AG09309 (cell line): ENCODE results near the gene ANKRD2.

Source experiments
- DNase-seq: peaks from one replicate; pipeline ENCODE4 v3.0.0-alpha.2; 2010; ENCODE audit warnings: low read depth
- H3K4me3 ChIP-seq: 2 replicates; pipeline ENCODE4 v1.5.1; 2011; ENCODE audit warnings: mild to moderate bottlenecking, low read depth, low read length, moderate library complexity; ENCODE audit not compliant: control insufficient read depth
- TF ChIP-seq, protein P1 (sequence below): IDR thresholded peaks from 2 replicates; pipeline ENCODE4 v1.5.1; 2011; ENCODE audit warnings: mild to moderate bottlenecking, low read depth, low read length, inconsistent platforms; ENCODE audit not compliant: insufficient read depth, control insufficient read depth; ENCODE audit errors: missing control alignments

ANKRD2 gene

DNA sequence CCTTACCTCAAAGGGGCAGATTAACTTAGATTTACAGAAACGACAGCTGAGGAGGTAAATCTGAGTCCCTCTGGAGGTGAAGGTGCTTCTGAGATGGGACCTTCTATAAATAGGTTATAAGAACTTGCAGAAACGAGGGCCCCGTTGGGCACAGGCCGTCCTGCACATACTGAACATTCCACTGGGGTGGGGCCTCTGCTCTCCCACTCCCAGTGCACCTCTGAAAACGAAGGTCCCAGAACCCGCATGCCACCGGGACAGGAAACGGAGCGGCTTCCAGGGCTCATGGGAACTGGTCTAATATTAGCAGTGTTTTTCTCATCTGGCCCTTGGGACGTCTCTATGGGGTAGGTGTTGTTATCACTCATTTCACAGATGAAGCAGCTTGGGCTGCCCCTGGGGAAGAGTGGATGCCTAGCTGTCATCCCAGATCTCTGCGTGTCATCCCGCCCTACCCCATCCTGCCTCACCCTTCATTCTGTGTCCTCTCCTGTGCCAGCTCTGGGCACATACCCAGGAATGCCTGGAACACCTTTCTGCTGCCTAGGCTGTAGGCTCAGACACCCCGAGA lies 36.5 kb downstream of the ANKRD2 start:
- TF ChIP-seq, protein P1, sequence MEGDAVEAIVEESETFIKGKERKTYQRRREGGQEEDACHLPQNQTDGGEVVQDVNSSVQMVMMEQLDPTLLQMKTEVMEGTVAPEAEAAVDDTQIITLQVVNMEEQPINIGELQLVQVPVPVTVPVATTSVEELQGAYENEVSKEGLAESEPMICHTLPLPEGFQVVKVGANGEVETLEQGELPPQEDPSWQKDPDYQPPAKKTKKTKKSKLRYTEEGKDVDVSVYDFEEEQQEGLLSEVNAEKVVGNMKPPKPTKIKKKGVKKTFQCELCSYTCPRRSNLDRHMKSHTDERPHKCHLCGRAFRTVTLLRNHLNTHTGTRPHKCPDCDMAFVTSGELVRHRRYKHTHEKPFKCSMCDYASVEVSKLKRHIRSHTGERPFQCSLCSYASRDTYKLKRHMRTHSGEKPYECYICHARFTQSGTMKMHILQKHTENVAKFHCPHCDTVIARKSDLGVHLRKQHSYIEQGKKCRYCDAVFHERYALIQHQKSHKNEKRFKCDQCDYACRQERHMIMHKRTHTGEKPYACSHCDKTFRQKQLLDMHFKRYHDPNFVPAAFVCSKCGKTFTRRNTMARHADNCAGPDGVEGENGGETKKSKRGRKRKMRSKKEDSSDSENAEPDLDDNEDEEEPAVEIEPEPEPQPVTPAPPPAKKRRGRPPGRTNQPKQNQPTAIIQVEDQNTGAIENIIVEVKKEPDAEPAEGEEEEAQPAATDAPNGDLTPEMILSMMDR: no peak
- H3K4me3 ChIP-seq: no peak overlapping the region
- no peak for DNase-seq

DNA sequence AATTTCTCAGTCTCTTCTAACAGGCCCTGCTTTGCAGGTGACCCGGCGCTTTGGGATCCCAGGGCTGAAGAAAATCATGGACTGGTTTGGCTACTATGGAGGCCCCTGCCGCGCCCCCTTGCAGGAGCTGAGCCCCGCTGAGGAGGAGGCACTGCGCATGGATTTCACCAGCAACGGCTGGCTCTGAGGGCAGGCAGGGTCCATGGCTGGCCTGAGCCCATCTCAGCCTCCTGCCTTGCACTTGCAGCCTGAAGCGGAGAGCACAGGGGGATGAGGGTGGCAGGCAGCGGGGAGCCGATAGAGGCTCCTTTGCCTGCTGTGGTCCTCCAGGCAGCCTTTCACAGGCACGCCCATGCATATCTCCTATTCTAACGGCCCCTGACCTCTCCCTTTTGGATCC lies 38.9 kb downstream of the ANKRD2 start:
- TF ChIP-seq, protein P1: no peak
- no peak for DNase-seq
- H3K4me3 ChIP-seq: no peak overlapping the region

DNA sequence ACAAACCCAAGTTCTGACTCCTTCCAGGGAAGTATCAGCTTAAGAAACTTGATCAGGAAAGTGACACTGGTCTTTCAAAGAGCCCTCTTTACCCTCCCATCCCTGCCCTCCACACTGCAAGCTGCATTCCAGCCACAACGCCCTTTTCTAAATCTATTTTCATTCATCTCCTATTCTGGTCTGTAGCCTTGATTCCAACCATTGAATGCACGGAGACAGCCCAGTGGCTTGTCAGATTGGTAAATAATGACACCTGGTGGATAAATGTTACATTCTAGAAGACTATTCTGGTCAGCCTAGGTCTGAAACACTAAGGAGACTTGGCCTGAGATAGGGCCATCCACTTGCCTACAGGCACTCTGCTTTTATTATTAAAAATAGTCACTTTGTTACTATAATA lies 39.8 kb downstream of the ANKRD2 start:
- no peak overlapping the region for H3K4me3 ChIP-seq
- no peak for DNase-seq
- TF ChIP-seq, protein P1: peak; percentile 42

DNA sequence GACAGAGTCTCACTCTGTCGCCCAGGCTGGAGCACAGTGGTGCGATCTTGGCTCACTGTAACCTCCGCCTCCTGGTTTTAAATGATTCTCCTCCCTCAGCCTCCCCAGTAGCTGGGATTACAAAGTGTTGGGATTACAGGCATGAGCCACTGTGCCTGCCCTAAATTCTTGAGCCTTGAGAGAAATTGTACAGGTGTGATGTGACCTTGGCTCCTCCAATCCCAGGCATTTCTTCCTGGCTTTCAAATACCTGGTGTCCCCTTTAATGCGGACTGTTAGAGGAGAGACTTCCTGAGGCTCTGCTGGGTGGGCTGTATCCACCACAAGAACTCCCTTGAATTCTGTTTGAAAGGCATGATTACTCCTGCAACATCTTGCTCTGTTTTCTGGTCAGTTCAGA lies 45.7 kb downstream of the ANKRD2 start:
- TF ChIP-seq, protein P1: no peak
- no peak for DNase-seq
- no peak overlapping the region for H3K4me3 ChIP-seq

DNA sequence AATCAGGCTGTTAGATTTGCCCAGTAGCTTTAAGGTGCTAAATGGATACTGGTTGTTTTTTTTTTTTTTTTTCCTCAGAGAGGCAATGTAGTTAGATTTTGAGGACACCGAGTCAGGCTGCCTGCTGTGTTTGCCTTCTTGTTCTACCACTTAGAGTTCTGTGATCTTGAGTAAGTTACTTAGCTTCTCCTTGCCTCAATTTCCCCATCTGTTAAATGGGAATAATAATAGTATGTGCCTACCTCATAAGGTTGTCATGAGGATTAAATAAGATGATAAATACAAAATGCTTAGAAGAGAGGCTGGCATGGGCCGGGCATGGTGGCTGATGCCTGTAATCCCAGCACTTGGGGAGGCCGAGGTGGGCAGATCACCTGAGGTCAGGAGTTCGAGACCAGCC lies 46.2 kb downstream of the ANKRD2 start:
- no peak for DNase-seq
- H3K4me3 ChIP-seq: no peak overlapping the region
- TF ChIP-seq, protein P1: no peak

DNA sequence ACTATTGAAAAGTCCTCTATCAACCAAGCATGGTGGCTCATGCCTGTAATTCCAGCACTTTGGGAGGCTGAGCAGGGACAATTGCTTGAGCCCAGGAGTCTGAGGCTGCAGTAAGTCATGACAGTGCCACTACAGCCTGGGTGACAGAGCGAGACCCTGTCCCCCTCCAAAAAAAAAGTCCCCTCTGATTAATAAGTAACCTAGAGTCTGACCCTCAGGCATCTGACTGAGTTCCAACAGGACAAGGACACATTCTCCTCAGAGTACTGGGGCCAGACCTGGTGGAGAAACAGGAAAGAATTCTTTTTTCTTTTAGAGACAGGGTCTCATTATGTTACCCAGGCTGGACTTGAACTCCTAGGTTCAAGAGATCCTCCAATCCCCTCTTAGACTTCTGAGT lies 50.7 kb downstream of the ANKRD2 start:
- TF ChIP-seq, protein P1: no peak
- no peak overlapping the region for H3K4me3 ChIP-seq
- DNase-seq: no peak

DNA sequence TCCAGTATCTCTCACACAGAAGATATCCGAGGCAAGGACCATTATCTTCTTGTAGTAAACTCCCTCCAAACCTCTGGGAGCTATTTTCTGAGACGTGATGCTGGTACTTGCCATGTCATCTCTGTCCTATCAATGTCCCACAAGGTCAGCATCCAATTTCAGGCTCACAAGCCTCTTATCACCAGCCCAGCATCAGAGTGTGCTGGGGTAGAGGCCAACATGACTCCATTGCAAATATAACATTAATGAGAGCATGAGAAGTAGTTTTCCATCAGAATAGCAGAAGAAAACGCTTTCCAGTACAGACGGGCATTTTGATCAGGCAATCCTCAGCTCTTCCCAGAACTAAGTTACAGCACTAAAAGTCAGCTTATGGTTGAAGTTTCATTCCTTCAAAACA lies 55.2 kb downstream of the ANKRD2 start:
- no peak overlapping the region for H3K4me3 ChIP-seq
- TF ChIP-seq, protein P1: no peak
- no peak for DNase-seq
